ENCODE measurements around the gene SEC14L2. TPM values are rescaled to one million over a fixed set of nuclear protein-coding genes. Genes with fewer than 3 reads are reported as not detected.

Gene SEC14L2
- polyA plus RNA-seq, 2 donors = 27.2 to 29.1 TPM

Other genes starting within 250 kb of the SEC14L2 start
- 1 to 10 TPM in 1 of 2 donors, under 1 TPM in 1; 0.54 to 1.0 TPM for gene LIF, start 150.3 kb upstream of the SEC14L2 start, polyA plus RNA-seq
- under 1 TPM; 0.22 to 0.63 TPM for gene OSM, start 130.2 kb upstream of the SEC14L2 start, polyA plus RNA-seq
- gene CASTOR1, start 107.5 kb upstream of the SEC14L2 start, polyA plus RNA-seq = 10 to 100 TPM; 29.7 to 39.3 TPM
- 10 to 100 TPM; 30.4 to 35.3 TPM for gene TBC1D10A, start 70.1 kb upstream of the SEC14L2 start, polyA plus RNA-seq
- 10 to 100 TPM; 14.3 to 23.1 TPM for gene SF3A1, start 40.1 kb upstream of the SEC14L2 start, polyA plus RNA-seq
- gene CCDC157, start 40.0 kb upstream of the SEC14L2 start, polyA plus RNA-seq = 1 to 10 TPM; 1.6 to 2.2 TPM
- gene RNF215, start 9.6 kb upstream of the SEC14L2 start, polyA plus RNA-seq = 1 to 10 TPM; 5.2 to 7.3 TPM
- 10 to 100 TPM; 19.7 to 23.5 TPM for gene MTFP1, start 28.8 kb downstream of the SEC14L2 start, polyA plus RNA-seq
- not detected for gene SEC14L3, start 75.0 kb downstream of the SEC14L2 start, polyA plus RNA-seq
- gene SEC14L4, start 108.7 kb downstream of the SEC14L2 start, polyA plus RNA-seq = under 1 TPM in 1 of 2 donors, not detected in 1; 0.02 TPM
- under 1 TPM in 1 of 2 donors, not detected in 1; 0.07 TPM for gene SEC14L6, start 149.7 kb downstream of the SEC14L2 start, polyA plus RNA-seq
- under 1 TPM; 0.14 to 0.15 TPM for gene GAL3ST1, start 177.6 kb downstream of the SEC14L2 start, polyA plus RNA-seq
- 10 to 100 TPM; 31.3 to 46.6 TPM for gene PES1, start 194.9 kb downstream of the SEC14L2 start, polyA plus RNA-seq
- gene TCN2, start 210.2 kb downstream of the SEC14L2 start, polyA plus RNA-seq = 1 to 10 TPM; 1.6 to 2.2 TPM
- 1 to 10 TPM; 1.7 to 3.1 TPM for gene SLC35E4, start 238.8 kb downstream of the SEC14L2 start, polyA plus RNA-seq